IMR-90 (cell line): ENCODE results near the gene MRC1.

Source experiments
- BHLHE40 ChIP-seq: fragments of 150-350 bp; IDR thresholded peaks from 2 replicates; pipeline ENCODE4 v1.6.1; 2016; ENCODE audit warnings: mild to moderate bottlenecking, low read depth, low read length
- CEBPB ChIP-seq: IDR thresholded peaks from 2 replicates; pipeline ENCODE4 v1.6.1; 2012; ENCODE audit warnings: low read depth, low read length, improper control_type of control experiment
- ELK1 ChIP-seq: fragments of 150-350 bp; IDR thresholded peaks from 2 replicates; pipeline ENCODE4 v1.6.1; 2016; ENCODE audit warnings: low read depth, mild to moderate bottlenecking, low read length, moderate library complexity, borderline replicate concordance
- MAFK ChIP-seq: IDR thresholded peaks from 2 replicates; pipeline ENCODE4 v1.6.1; 2012; ENCODE audit warnings: low read depth, low read length, improper control_type of control experiment
- NFE2L2 ChIP-seq: fragments of 150-350 bp; IDR thresholded peaks from 2 replicates; pipeline ENCODE4 v1.6.1; 2016; ENCODE audit warnings: low read depth, mild to moderate bottlenecking, low read length
- POLR2A ChIP-seq: IDR thresholded peaks from 2 replicates; pipeline ENCODE4 v1.6.1; 2012; ENCODE audit warnings: mild to moderate bottlenecking, low read depth, low read length
- RAD21 ChIP-seq: IDR thresholded peaks from 2 replicates; pipeline ENCODE4 v1.6.1; 2012; ENCODE audit warnings: low read length, improper control_type of control experiment
- RCOR1 ChIP-seq: IDR thresholded peaks from 2 replicates; pipeline ENCODE4 v1.6.1; 2012; ENCODE audit warnings: mild to moderate bottlenecking, low read length, improper control_type of control experiment; ENCODE audit not compliant: insufficient replicate concordance
- RFX5 ChIP-seq: IDR thresholded peaks from 2 replicates; pipeline ENCODE4 v1.8.0; 2012; ENCODE audit warnings: low read depth, mild to moderate bottlenecking, low read length, moderate library complexity
- SMC3 ChIP-seq: fragments of 150-350 bp; IDR thresholded peaks from 2 replicates; pipeline ENCODE4 v1.6.1; 2016; ENCODE audit warnings: low read depth, mild to moderate bottlenecking, antibody characterized with exemption, low read length, moderate library complexity
- USF2 ChIP-seq: fragments of 150-350 bp; IDR thresholded peaks from 2 replicates; pipeline ENCODE4 v1.6.1; 2017; ENCODE audit warnings: mild to moderate bottlenecking, antibody characterized with exemption, low read length, low read depth
- TF ChIP-seq, protein P1 (sequence below): conservative IDR thresholded peaks from 2 replicates; pipeline ENCODE4 v1.5.1; 2012; ENCODE audit warnings: mild to moderate bottlenecking, low read depth, low read length, improper control_type of control experiment

GRCh38 chr10:17912754-17913153, 103.6 kb downstream of the MRC1 start:
- no peak for TF ChIP-seq RAD21
- no peak for TF ChIP-seq POLR2A
- TF ChIP-seq, protein P1, sequence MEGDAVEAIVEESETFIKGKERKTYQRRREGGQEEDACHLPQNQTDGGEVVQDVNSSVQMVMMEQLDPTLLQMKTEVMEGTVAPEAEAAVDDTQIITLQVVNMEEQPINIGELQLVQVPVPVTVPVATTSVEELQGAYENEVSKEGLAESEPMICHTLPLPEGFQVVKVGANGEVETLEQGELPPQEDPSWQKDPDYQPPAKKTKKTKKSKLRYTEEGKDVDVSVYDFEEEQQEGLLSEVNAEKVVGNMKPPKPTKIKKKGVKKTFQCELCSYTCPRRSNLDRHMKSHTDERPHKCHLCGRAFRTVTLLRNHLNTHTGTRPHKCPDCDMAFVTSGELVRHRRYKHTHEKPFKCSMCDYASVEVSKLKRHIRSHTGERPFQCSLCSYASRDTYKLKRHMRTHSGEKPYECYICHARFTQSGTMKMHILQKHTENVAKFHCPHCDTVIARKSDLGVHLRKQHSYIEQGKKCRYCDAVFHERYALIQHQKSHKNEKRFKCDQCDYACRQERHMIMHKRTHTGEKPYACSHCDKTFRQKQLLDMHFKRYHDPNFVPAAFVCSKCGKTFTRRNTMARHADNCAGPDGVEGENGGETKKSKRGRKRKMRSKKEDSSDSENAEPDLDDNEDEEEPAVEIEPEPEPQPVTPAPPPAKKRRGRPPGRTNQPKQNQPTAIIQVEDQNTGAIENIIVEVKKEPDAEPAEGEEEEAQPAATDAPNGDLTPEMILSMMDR = no peak
- TF ChIP-seq CEBPB = no peak
- TF ChIP-seq SMC3 = no peak
- TF ChIP-seq MAFK = no peak
- TF ChIP-seq RFX5 = no peak
- no peak for TF ChIP-seq USF2
- TF ChIP-seq ELK1 = no peak
- no peak for TF ChIP-seq NFE2L2
- TF ChIP-seq BHLHE40 = no peak
- no peak for TF ChIP-seq RCOR1
